GM18505 (cell line): Measurements from ENCODE around the gene PPM1M.

Source experiments
- ATAC-seq: cut with Tn5 transposase; IDR thresholded peaks from one replicate; pipeline ENCODE4 v1.9.1; 2021; ENCODE audit not compliant: unreplicated experiment
- POLR2A ChIP-seq: IDR thresholded peaks from 4 replicates; pipeline ENCODE4 v1.6.1; 2011; ENCODE audit warnings: borderline replicate concordance; ENCODE audit not compliant: insufficient read depth, insufficient read length; ENCODE audit errors: extremely low read depth

Gene PPM1M

DNA sequence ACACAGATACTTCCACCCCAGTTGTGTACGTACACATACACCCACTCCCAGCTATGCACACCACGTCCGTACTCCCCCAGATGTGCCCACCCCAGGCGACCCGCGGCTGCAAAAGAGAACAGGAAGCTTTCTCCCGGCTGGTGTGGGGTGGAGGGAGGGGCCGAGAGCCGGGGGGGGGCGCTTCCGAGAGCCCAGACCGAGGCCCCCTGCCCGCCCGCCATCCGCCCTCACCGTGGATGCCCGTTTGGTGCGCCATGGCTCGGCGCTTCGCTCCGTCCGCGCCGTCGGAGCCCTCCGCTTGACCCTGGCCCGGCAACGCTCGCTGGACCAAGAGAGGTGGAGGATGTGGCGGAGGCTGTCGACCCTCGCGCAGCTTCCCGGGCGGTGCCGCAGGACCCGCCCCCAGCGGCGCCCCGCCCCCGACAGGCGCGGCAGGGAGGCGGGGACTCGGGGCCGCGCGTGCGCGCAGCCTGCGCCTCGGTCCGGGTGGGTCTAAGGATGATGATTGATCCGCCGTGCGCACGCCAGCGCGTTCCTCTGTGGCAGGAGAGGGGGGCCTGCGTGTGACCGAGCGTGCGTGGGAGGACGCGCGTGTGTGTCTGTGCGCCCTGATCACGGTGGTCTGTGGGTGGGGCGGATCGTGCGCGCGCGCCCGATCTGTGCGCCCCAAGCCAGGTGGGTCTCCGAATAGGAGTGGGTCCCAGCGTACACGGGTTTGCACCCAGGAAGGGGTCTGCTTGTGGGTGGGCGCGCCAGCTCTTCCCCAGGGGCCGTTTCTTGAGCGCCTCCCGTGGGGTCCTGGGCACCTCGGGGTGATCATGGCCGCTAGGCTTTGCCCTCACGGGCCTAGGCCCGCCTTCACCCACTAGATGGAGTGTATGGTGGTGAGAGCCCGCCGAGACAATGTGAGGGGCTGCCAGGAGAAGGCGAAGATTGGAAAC, 6.5 kb upstream of the PPM1M start, which contains the start of gene TWF2:
Gene TWF2, minus strand, starts transcription at position 398 of the 941 bp plus-strand sequence. Its CDS starts 142 bp downstream, at position 256.
- peak; percentile 74 for ATAC-seq
- peak; percentile 88 for TF ChIP-seq POLR2A

DNA sequence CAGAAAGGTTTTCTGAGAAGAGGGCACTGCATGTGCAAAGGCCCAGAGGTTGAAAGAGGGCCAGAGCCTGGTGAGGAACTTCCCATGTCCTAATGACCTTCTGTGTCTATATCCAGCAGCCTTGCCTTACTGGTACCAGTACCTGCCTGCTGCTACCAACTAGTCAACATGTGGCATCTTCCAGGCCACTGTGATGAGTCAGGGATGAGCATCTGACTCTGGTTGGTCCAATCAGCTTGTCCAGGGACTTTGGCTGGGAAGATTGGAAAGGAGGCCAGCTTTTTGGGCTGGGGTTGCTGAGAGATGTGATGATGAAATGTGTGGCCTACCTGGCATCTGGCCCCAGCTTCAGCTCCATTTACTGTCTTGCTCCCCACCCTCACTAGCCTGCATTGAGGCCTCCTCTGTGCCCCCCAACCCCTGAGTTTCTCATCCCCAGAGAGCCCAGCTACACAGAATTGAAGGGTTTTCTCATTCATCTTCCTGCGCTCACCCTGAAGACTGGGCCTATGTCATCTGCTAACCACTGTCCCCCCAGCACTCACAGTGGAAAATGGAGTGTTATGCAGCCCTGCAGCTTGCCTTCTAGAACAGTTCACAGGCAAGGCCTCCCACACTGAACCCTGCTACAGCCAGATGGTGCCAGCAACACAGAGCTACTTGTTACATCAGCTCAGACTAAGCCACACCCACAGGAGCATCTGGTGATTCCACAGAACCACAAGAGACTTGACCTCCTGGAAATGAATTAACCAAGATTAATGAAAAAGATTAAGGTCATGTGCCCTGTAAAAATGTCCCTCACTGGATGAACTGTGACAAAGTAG, 5.3 kb upstream of the PPM1M start:
- ATAC-seq, result no peak
- peak; percentile 66 for TF ChIP-seq POLR2A

DNA sequence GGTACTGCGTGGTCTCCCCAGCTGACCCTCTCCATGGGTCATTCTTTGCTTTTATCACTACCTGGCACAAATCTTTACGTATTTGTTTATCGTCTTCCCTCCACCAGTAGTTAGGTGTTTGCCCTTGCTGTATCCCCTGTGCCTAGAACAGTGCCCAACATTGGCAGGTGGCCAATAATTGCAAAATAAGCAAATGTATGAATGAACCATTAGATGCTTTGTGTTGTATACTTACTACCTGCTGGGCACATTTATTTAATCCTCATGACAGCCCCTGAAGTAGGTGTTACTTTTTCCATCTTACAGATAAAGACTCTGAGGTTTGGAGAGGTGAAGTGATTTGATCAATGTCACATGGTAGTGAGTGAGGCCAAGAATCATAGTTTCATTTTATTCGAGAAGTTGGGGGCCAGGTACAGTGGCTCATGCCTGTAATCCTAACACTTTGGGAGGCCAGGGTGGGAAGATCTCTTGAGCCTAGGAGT, 4.6 kb upstream of the PPM1M start:
- no peak for ATAC-seq
- no peak for TF ChIP-seq POLR2A

DNA sequence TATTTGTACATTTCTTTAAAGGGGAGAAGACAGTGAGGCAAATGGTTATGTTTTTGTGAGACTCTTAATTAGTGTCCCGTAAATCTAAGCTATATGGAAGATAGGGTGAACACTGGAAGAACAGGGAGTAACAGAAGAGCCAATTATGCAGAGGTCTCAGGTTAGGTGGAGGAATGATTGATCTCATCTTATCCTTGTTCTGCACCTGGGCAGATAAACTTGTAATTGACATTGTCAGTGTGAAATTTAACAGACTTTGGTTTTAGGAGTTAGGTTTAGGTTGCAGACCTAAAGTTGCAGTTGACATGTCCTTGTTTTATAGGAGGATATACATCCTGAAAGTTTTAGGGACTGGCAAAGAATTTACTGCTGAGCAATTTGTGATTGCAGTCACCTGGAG, 3.5 kb upstream of the PPM1M start:
- no peak for ATAC-seq
- no peak for TF ChIP-seq POLR2A

GRCh38 chr3:52243791-52244628, 1.5 kb upstream of the PPM1M start:
- TF ChIP-seq POLR2A, result peak; percentile 60
- ATAC-seq, result no peak

DNA sequence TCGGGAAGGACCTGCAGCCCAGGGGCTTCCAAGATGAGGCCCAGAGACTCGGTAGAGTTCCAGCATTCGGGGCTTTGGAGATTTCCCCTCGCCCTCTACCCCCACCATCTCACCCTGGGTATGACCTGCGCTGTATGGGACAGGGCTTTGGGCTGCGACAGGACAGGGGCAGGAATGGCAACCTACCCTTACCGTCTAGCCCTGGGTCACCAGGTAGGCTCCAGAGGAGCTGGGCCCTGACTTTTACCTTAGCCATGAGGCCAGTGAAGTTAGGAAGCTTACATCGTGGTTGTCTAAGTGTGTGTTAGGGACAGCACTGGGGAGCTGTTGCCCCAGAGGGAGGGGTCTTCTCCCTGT, 683 bp downstream of the PPM1M start:
- TF ChIP-seq POLR2A, result no peak
- no peak for ATAC-seq

DNA sequence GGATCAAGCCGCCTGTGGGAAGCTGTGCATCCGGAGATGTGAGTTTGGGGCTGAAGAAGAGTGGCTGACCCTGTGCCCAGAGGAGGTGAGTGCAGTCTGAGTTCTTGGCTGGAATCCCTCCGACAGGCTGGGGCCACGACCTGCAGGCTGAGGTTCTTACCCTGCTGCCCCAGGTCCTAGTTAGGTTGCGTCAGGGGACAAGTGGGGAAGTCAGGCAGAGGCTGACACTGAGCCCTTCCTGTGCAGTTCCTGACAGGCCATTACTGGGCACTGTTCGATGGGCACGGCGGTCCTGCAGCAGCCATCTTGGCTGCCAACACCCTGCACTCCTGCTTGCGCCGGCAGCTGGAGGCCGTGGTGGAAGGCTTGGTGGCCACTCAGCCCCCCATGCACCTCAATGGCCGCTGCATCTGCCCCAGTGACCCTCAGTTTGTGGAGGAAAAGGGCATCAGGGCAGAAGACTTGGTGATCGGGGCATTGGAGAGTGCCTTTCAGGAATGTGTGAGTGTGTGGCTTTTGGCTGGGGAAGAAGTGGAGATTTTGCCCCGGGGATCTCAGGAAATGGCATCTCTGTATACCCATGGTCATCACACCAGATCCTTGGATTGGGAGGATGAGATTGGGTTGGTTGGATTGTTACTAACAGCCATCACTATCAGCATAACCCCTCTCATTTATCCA, 1.3 kb downstream of the PPM1M start:
- ATAC-seq, result no peak

GRCh38 chr3:52247409-52248164, 2.0 kb downstream of the PPM1M start:
- ATAC-seq, result no peak
- no peak for TF ChIP-seq POLR2A

More for the DNA sequence above, 1.3 kb downstream of the PPM1M start:
- TF ChIP-seq POLR2A, result no peak

GRCh38 chr3:52248165-52248541, 2.6 kb downstream of the PPM1M start:
- ATAC-seq, result no peak
- TF ChIP-seq POLR2A, result no peak

GRCh38 chr3:52248816-52249547, 3.4 kb downstream of the PPM1M start:
- TF ChIP-seq POLR2A, result no peak
- no peak for ATAC-seq

- ATAC-seq, result no peak
These were observed 4.1 kb downstream of the PPM1M start for GRCh38 chr3:52249683-52250082.

More at GRCh38 chr3:52249683-52250082, 4.1 kb downstream of the PPM1M start:
- no peak for TF ChIP-seq POLR2A
